Hepatocyte (in vitro differentiated cells): ENCODE results near the gene ZER1.

Source experiments
- EZH2 ChIP-seq: fragments of 200-600 bp; sonication (generic); IDR thresholded peaks from 2 replicates; pipeline ENCODE4 v1.6.1; 2016; ENCODE audit warnings: antibody characterized with exemption, mild to moderate bottlenecking, borderline replicate concordance
- EZH2phosphoT487 ChIP-seq: fragments of 200-600 bp; sonication (generic); IDR thresholded peaks from one replicate; pipeline ENCODE4 v1.6.1; 2018; ENCODE audit warnings: antibody characterized with exemption, mild to moderate bottlenecking, low read depth, moderate library complexity; ENCODE audit not compliant: unreplicated experiment, severe bottlenecking
- TF ChIP-seq, protein P1 (sequence below): fragments of 200-600 bp; sonication (generic); IDR thresholded peaks from 2 replicates; pipeline ENCODE4 v1.5.1; 2016; ENCODE audit warnings: antibody characterized with exemption, mild to moderate bottlenecking; ENCODE audit not compliant: poor library complexity

GRCh38 chr9:128747241-128747640 is 24.5 kb downstream of the ZER1 start:
- TF ChIP-seq, protein P1, sequence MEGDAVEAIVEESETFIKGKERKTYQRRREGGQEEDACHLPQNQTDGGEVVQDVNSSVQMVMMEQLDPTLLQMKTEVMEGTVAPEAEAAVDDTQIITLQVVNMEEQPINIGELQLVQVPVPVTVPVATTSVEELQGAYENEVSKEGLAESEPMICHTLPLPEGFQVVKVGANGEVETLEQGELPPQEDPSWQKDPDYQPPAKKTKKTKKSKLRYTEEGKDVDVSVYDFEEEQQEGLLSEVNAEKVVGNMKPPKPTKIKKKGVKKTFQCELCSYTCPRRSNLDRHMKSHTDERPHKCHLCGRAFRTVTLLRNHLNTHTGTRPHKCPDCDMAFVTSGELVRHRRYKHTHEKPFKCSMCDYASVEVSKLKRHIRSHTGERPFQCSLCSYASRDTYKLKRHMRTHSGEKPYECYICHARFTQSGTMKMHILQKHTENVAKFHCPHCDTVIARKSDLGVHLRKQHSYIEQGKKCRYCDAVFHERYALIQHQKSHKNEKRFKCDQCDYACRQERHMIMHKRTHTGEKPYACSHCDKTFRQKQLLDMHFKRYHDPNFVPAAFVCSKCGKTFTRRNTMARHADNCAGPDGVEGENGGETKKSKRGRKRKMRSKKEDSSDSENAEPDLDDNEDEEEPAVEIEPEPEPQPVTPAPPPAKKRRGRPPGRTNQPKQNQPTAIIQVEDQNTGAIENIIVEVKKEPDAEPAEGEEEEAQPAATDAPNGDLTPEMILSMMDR = no peak
- TF ChIP-seq EZH2phosphoT487 (no peak), EZH2 (no peak)
